ENCODE data around the gene SIRT4. TPM values are rescaled to one million over a fixed set of nuclear protein-coding genes. Genes with fewer than 3 reads are reported as not detected.
A peak's percentile ranks its signal among the peaks of the same experiment; 100 is the strongest.
"Not testable (repeated sequence)": the region's sequence is repeated elsewhere in the genome, so short reads cannot be mapped to it uniquely, and the experiment has no call there.

The SIRT4 gene
- total and polyA plus RNA-seq, 11 donors: 3.0 to 10.6 (median 4.7) TPM

DNA sequence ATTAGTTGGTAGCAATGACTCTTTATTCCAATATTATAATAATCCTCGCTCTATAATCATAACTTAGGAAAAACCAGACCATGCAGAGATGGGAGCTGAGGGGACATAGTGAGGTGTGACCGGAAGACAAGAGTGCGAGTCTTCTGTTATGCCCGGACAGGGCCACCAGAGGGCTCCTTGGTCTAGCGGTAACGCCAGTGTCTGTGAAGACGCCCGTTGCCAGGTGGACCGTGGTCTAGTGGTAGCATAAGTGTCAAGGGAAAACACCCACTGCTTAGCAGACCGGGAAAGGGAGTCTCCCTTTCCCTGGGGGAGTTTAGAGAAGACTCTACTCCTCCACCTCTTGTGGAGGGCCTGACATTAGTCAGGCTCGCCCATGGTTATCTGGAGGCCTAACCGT, 33.3 kb downstream of the SIRT4 start:
- H3K27ac ChIP-seq; H3K27me3 ChIP-seq; H3K9me3 ChIP-seq; intact Hi-C loops (cut with DNase I); H3K4me3 ChIP-seq; H3K36me3 ChIP-seq; ATAC-seq; H3K4me1 ChIP-seq: not testable (repeated sequence)
- WGBS, 4 donors: 17 to 22% (median 18%) methylated on average over 12 of the region's 12 CpGs
- TF ChIP-seq, protein P1, sequence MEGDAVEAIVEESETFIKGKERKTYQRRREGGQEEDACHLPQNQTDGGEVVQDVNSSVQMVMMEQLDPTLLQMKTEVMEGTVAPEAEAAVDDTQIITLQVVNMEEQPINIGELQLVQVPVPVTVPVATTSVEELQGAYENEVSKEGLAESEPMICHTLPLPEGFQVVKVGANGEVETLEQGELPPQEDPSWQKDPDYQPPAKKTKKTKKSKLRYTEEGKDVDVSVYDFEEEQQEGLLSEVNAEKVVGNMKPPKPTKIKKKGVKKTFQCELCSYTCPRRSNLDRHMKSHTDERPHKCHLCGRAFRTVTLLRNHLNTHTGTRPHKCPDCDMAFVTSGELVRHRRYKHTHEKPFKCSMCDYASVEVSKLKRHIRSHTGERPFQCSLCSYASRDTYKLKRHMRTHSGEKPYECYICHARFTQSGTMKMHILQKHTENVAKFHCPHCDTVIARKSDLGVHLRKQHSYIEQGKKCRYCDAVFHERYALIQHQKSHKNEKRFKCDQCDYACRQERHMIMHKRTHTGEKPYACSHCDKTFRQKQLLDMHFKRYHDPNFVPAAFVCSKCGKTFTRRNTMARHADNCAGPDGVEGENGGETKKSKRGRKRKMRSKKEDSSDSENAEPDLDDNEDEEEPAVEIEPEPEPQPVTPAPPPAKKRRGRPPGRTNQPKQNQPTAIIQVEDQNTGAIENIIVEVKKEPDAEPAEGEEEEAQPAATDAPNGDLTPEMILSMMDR (IDR thresholded peaks at IDR 0.05): peak; percentile 35 to 72 (median 57)
- DNase-seq: peak in 4 of 5 donors; percentile 39 to 66 (median 56)

GRCh38 chr12:120336392-120336791, 34.3 kb downstream of the SIRT4 start:
- H3K4me1 ChIP-seq; H3K27me3 ChIP-seq; H3K36me3 ChIP-seq; ATAC-seq; H3K27ac ChIP-seq; intact Hi-C loops (cut with DNase I); H3K4me3 ChIP-seq; H3K9me3 ChIP-seq: not testable (repeated sequence)
- 88 to 94% (median 90%) methylated on average over 2 of the region's 2 CpGs for WGBS, 4 donors
- DNase-seq: peak in 1 of 5 donors; percentile 13

- no peak overlapping the region for H3K27ac ChIP-seq
- H3K9me3 ChIP-seq: no peaks in the 10 kb centered on the region
- 83 to 93% (median 88%) methylated on average over 2 of the region's 2 CpGs for WGBS, 4 donors
- H3K36me3 ChIP-seq: no peaks in the 10 kb centered on the region
- TF ChIP-seq, protein P1 (IDR thresholded peaks at IDR 0.05): no peak
- TF ChIP-seq POLR2A (IDR thresholded peaks at IDR 0.05): no peak
- no peak overlapping the region for H3K4me3 ChIP-seq
- H3K27me3 ChIP-seq: no peaks in the 10 kb centered on the region
- ATAC-seq (no peak), DNase-seq (no peak)
- H3K4me1 ChIP-seq: no peaks in the 10 kb centered on the region
- intact Hi-C loops (cut with DNase I): no loop called here
These were observed 35.6 kb downstream of the SIRT4 start for GRCh38 chr12:120337730-120338129.

GRCh38 chr12:120339256-120339655, 37.1 kb downstream of the SIRT4 start:
- H3K36me3 ChIP-seq: no peaks in the 10 kb centered on the region
- DNase-seq (no peak), ATAC-seq (no peak)
- no peak overlapping the region for H3K27ac ChIP-seq
- WGBS, 4 donors: 61 to 79% (median 74%) methylated on average over 4 of the region's 4 CpGs
- no peak overlapping the region for H3K4me3 ChIP-seq
- intact Hi-C loops (cut with DNase I): no loop called here
- TF ChIP-seq POLR2A (IDR thresholded peaks at IDR 0.05): no peak
- TF ChIP-seq, protein P1 (IDR thresholded peaks at IDR 0.05): no peak
- no peaks in the 10 kb centered on the region for H3K9me3 ChIP-seq
- no peaks in the 10 kb centered on the region for H3K27me3 ChIP-seq
- H3K4me1 ChIP-seq: no peaks in the 10 kb centered on the region
